AG04450 (cell line): ENCODE data around the gene AMIGO2. TPM values are rescaled to one million over a fixed set of nuclear protein-coding genes. Genes with fewer than 3 reads are reported as not detected.

Experiments used
- CTCF ChIA-PET: fragments of 300-600, 350-600 bp; formaldehyde crosslinking; extraction: SDS; loops from one replicate; lab custom pipeline; 2022; ENCODE audit warnings: antibody characterized with exemption, inconsistent platforms; lab: Charles Lee
- POLR2A ChIA-PET: fragments of 350-600 bp; formaldehyde crosslinking; extraction: SDS; loops from one replicate; lab custom pipeline; 2021; ENCODE audit warnings: antibody characterized with exemption, inconsistent platforms; lab: Yijun Ruan, JAX
- DNase-seq: peaks from one replicate; pipeline ENCODE4 v3.0.0-alpha.2; 2011; ENCODE audit warnings: low read depth, low spot score
- H3K27ac ChIP-seq: one replicate; pipeline ENCODE4 v1.5.1; 2012; ENCODE audit warnings: low read depth, low read length, control low read depth
- H3K27me3 ChIP-seq: one replicate; pipeline ENCODE4 v1.6.0; 2012; ENCODE audit warnings: low read length; ENCODE audit not compliant: control insufficient read depth, insufficient read depth
- H3K4me3 ChIP-seq: 2 replicates; pipeline ENCODE4 v1.5.1; 2011; ENCODE audit warnings: mild to moderate bottlenecking, low read depth, low read length, control low read depth
- H3K9me3 ChIP-seq: 2 replicates; pipeline ENCODE4 v1.5.1; 2012; ENCODE audit warnings: low read length; ENCODE audit not compliant: control insufficient read depth, insufficient read depth
- CTCF ChIP-seq: IDR thresholded peaks from 2 replicates; pipeline ENCODE4 v1.5.1; 2011; ENCODE audit warnings: low read depth, low read length, control low read depth, inconsistent platforms
- polyA plus RNA-seq: library from polyadenylated mRNA; depleted of rRNA; stranded (reverse); fragments of >200 nt; gene quantifications from 2 replicates; pipeline ENCODE4 v1.2.3, GENCODE V29; 2011; rRNA removed

AMIGO2 gene
- polyA plus RNA-seq, 1 experiment, result 18.7 TPM

- CTCF ChIA-PET, result interaction anchor here (1.2 kb wide), 1 partner anchor 8 kb away, joined by 5 read pairs; no protein-coding TSS in a partner anchor
- DNase-seq, result no peak
- Histone ChIP-seq H3K27ac (no peak overlapping the region), H3K9me3 (no peaks in the 10 kb centered on the region), H3K27me3 (no peaks in the 10 kb centered on the region), H3K4me3 (no peak overlapping the region)
- POLR2A ChIA-PET, result no interaction called here
- TF ChIP-seq CTCF, result no peak
Measured at GRCh38 chr12:47028981-47029708, 50.6 kb downstream of the AMIGO2 start.

GRCh38 chr12:47028186-47028585 lies 51.6 kb downstream of the AMIGO2 start:
- POLR2A ChIA-PET, result no interaction called here
- Histone ChIP-seq H3K27me3 (no peaks in the 10 kb centered on the region), H3K27ac (no peak overlapping the region), H3K4me3 (no peak overlapping the region), H3K9me3 (no peaks in the 10 kb centered on the region)
- CTCF ChIA-PET, result no interaction called here
- no peak for DNase-seq
- TF ChIP-seq CTCF, result no peak

Other genes with a start within 250 kb of the AMIGO2 start
- gene PCED1B, start 338 bp downstream of the AMIGO2 start, polyA plus RNA-seq, result 0.88 and 1.1 TPM in 2 replicates